GM12872 (cell line): ENCODE results near the gene WDFY2.
A peak's percentile ranks its signal among the peaks of the same experiment; 100 is the strongest.

Experiments
- TF ChIP-seq, protein P1 (sequence below): IDR thresholded peaks from 3 replicates; pipeline ENCODE4 v1.5.1; 2011; ENCODE audit warnings: low read depth, mild to moderate bottlenecking, low read length, moderate library complexity; ENCODE audit not compliant: insufficient read depth

WDFY2 gene, protein sequence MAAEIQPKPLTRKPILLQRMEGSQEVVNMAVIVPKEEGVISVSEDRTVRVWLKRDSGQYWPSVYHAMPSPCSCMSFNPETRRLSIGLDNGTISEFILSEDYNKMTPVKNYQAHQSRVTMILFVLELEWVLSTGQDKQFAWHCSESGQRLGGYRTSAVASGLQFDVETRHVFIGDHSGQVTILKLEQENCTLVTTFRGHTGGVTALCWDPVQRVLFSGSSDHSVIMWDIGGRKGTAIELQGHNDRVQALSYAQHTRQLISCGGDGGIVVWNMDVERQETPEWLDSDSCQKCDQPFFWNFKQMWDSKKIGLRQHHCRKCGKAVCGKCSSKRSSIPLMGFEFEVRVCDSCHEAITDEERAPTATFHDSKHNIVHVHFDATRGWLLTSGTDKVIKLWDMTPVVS

DNA sequence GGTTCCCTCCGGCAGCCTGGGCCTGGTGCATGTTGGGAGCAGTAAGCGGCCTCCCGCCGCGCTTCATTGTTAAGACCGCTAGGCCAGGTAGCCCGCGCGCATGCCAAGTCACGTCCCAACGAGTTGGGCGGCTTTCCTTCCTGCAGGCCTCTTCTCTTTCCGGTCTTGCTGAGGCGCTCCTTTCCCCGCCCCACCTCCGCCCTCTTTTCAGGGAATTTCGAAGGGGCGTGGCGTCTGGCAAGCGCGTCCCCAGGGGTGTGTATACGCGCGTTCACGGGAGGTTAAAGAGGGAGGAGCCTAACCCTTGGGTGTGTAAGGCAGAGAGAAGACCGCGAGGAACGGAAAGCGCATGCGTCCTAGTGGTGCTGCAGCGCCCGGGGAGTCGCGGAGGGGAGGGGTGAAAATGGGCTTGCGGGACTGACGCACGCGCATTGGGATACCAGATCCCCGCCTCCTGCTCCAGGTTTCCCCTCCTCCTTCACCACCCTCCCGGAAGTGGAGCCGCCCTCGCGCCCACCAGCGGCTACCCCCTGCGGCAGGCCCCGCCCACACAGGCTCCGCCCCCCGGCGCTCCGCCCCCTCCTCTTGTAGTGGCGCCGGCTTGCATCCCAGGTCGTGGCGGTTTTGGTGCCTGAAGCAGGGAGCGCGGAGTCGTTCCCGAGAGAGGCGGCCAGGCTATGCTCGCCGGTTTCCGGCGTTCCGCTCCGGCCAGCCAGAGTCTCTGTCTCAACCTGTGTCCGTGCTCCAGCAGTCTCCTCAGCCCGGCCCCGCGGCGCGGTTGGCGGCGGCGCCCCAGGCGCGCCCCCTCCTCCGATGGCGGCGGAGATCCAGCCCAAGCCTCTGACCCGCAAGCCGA, at the start of gene WDFY2:
TSS of gene WDFY2 (plus strand) at position 588 of the 856 bp plus-strand sequence. CDS start at position 814, 226 bp downstream.
- TF ChIP-seq, protein P1, sequence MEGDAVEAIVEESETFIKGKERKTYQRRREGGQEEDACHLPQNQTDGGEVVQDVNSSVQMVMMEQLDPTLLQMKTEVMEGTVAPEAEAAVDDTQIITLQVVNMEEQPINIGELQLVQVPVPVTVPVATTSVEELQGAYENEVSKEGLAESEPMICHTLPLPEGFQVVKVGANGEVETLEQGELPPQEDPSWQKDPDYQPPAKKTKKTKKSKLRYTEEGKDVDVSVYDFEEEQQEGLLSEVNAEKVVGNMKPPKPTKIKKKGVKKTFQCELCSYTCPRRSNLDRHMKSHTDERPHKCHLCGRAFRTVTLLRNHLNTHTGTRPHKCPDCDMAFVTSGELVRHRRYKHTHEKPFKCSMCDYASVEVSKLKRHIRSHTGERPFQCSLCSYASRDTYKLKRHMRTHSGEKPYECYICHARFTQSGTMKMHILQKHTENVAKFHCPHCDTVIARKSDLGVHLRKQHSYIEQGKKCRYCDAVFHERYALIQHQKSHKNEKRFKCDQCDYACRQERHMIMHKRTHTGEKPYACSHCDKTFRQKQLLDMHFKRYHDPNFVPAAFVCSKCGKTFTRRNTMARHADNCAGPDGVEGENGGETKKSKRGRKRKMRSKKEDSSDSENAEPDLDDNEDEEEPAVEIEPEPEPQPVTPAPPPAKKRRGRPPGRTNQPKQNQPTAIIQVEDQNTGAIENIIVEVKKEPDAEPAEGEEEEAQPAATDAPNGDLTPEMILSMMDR, result 0 out of 3 replicates have a peak, but pooled peaks have one; percentile 3

DNA sequence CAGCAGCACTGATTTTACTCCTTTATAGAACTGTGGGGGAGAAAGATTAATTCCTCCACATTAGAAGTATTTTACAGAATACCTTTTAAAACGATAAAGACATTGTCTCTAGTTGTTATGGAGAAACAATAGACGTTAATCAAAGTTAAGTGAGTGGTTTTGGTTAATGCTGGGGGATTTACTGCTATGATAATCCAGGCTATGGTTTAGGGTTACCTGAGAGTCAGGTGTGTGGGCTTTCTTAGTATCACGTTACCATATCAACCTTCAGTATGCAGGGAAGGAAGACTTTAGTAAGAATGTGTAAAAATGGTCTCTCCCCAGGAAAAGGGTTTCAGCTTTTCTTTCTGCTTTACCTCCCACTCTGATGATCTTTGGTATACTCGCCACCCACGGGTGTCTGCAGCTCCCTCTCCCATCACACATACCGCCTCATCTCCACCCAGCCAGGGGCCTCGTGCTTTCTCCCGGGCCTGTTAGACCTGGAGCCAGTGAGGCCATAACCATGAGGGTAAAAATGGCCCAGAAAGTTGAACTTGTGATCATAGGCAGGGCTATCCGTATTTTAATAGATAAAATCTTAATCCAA, 45.6 kb upstream of the WDFY2 start:
- TF ChIP-seq, protein P1, result no peak

DNA sequence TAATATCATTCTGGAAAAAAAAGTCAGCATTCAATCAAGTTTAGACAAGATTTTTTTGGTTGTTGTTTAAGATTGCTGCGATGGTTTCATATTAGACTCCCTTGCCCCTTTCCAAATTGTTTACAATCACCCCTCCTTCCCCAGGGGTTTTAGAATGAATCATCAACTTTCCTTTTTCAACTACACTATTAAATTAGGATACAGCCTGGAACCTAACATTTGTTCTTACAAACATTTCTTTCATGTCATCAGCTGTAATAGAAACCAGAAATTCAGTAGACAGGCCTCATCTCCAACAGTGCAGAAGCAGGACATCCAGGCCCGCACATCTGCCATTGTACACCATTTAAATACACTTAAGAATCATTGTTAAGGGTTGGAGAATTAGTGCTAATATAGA, 44.4 kb upstream of the WDFY2 start:
- TF ChIP-seq, protein P1, result no peak

DNA sequence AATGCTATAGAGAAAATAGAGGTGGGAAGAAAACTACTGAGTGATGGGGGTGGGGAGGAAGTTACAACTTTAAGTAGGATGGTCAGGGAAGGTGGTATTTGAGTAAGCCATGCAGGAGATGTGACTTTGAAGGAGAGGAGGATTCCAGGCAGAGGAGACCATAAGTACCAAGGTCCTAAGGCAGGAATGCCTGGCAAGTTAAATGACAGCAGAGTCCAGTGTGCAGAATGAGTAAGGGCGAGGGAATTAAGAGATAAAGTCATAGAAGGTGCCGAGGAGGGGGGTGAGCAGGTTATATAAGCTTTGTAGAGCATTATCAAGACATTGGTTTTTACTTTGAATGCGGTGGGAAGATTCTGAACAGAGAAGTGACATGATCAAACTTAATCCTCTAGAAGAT, 43.2 kb upstream of the WDFY2 start:
- TF ChIP-seq, protein P1, result no peak

DNA sequence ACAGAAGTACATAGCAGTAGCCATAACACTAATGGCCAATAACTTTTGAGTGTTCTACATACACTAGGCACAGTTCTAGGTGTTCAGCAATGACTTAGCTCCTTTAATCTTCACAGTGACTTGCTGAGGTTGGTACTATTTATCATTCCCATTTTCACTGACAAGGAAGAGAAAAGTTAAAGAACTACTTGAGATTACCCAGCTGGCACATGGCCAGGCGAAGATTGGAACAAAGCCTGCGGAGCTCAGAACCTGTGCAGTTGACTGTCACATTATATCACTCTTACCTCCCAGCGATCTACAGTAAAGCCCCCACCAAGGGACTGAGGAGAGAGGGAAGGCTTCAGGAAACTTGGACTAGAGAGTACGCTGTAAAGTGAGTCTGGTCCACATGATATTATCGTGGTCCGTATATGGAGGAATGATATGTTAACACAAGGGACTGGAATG, 42.4 kb upstream of the WDFY2 start:
- TF ChIP-seq, protein P1, result no peak

DNA sequence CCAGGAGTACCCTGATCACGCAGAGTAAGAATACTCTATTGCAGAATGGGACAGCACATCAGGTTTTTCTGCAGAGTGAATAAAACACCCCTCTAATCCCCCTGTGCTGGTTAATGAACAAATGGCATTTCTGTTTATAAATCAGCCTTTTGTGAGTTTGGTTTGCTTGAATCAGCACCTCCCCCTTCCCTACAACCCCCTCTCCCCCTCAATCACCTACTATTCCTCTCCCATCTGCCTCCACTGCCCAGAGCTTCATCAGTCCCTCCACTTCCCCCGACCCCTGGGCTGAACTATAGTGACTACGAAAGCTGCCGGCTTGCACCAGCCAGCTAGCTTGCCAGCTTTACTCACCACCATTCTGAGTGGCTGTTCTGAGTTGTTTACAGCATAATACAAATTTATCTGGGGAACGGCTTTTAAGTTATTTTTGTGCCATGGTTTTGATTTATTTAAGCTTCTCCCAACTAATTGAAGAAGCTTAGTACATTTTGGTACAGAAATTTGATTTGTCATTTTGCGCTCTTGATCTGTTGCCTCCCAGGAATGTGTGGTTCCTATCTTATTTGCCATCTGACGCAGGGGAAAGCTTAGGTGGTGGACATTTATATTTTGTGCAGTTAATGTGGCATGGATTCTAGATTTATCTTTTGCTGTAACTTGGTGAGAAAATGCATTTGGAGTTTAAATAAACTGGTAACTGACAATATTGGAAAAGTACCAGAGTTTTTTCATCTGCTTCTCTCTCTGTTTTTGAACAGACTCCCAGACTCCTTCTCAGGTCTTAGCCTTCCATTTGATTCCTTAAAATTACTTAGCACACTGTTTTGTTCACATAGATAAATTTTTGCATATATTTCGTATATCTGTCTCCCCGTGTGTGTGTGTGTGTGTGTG, 41.7 kb upstream of the WDFY2 start:
- TF ChIP-seq, protein P1, result no peak
